ENCODE data around the gene TRIM37.

TRIM37 gene

DNA sequence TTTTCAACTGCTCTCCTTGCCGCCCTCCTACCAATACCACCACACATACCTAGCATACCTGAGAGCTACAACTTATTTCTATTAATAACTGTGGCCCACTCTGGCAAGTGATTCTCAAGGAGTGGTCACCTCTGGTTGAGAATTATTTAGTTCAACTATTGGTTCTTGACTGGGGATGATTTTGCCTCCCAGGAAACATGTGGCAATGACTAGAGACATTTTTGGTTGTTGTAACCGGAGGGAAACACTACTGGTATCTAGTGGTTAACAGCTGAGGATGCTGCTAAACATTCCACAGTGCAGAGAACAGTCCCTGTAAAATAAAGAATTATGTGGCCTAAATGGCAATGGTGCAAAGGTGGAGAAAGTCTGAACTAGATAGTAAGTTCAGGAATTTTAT is 96.7 kb downstream of the TRIM37 start:
- Histone ChIP-seq H3K4me3 (ENCODE audit: insufficient read depth, low read depth, low read length, poor library complexity, severe bottlenecking) (no peak overlapping the region), H3K9me3 (ENCODE audit: control insufficient read depth, low read length) (no peaks in the 10 kb centered on the region), H3K36me3 (ENCODE audit: control insufficient read depth, insufficient read depth, low read length) (peaks cover 19% of the 10 kb centered on the region), H3K27ac (ENCODE audit: insufficient read depth, low read length, poor library complexity, severe bottlenecking) (no peak overlapping the region), H3K27me3 (replicated peaks; ENCODE audit: control insufficient read depth, insufficient read depth, low read length, poor library complexity, severe bottlenecking) (no peaks in the 10 kb centered on the region), H3K4me1 (ENCODE audit: control insufficient read depth, insufficient read depth, low read length, poor library complexity, severe bottlenecking) (no peaks in the 10 kb centered on the region)
- DNase-seq = no peak

DNA sequence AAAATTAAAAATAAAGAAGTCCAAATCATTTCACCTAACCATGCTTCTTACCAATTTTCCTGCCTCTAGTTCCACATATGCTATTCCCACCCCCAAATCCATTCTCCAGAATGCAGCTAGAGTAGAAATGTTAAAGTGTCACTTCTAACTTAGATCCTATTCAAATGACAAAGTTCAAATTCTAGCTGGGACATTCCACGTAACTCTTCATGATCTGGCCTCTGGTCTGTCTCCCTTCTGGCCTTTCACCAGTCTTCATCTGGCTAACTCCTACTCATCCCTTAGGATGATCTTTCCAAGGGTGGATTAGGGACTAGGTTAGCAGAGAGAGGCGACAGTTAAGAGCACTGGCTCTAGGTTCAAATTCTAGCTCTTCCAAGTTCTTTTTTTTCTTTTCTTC is 97.9 kb downstream of the TRIM37 start:
- Histone ChIP-seq H3K27ac (ENCODE audit: insufficient read depth, low read length, poor library complexity, severe bottlenecking) (no peak overlapping the region), H3K36me3 (ENCODE audit: control insufficient read depth, insufficient read depth, low read length) (peaks cover 19% of the 10 kb centered on the region), H3K9me3 (ENCODE audit: control insufficient read depth, low read length) (no peaks in the 10 kb centered on the region), H3K4me3 (ENCODE audit: insufficient read depth, low read depth, low read length, poor library complexity, severe bottlenecking) (no peak overlapping the region), H3K4me1 (ENCODE audit: control insufficient read depth, insufficient read depth, low read length, poor library complexity, severe bottlenecking) (peaks cover 2% of the 10 kb centered on the region), H3K27me3 (replicated peaks; ENCODE audit: control insufficient read depth, insufficient read depth, low read length, poor library complexity, severe bottlenecking) (no peaks in the 10 kb centered on the region)
- no peak for DNase-seq

DNA sequence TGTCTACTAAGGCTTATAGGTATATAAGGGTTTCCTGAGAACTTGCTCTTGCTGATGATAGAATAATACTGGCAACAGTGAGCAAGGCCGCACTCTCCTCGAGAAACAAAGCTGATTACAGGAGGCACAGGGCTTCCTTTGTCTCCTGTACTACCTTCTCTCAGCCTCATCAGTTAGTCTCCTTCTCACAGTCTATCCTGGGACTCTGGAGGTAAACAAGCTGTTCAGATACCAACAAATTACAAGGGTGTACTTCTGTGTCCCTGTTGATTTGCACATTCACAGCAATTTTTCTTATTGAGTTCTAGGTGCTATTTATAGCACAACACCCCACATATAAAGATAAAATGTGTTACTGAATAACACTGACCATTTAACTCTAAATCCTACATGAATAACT is 98.7 kb downstream of the TRIM37 start:
- H3K27ac ChIP-seq (ENCODE audit: insufficient read depth, low read length, poor library complexity, severe bottlenecking) = no peak overlapping the region
- peaks cover 2% of the 10 kb centered on the region for H3K4me1 ChIP-seq (ENCODE audit: control insufficient read depth, insufficient read depth, low read length, poor library complexity, severe bottlenecking)
- peaks cover 19% of the 10 kb centered on the region for H3K36me3 ChIP-seq (ENCODE audit: control insufficient read depth, insufficient read depth, low read length)
- no peak overlapping the region for H3K4me3 ChIP-seq (ENCODE audit: insufficient read depth, low read depth, low read length, poor library complexity, severe bottlenecking)
- no peak for DNase-seq
- H3K27me3 ChIP-seq (replicated peaks; ENCODE audit: control insufficient read depth, insufficient read depth, low read length, poor library complexity, severe bottlenecking) = no peaks in the 10 kb centered on the region
- no peaks in the 10 kb centered on the region for H3K9me3 ChIP-seq (ENCODE audit: control insufficient read depth, low read length)

DNA sequence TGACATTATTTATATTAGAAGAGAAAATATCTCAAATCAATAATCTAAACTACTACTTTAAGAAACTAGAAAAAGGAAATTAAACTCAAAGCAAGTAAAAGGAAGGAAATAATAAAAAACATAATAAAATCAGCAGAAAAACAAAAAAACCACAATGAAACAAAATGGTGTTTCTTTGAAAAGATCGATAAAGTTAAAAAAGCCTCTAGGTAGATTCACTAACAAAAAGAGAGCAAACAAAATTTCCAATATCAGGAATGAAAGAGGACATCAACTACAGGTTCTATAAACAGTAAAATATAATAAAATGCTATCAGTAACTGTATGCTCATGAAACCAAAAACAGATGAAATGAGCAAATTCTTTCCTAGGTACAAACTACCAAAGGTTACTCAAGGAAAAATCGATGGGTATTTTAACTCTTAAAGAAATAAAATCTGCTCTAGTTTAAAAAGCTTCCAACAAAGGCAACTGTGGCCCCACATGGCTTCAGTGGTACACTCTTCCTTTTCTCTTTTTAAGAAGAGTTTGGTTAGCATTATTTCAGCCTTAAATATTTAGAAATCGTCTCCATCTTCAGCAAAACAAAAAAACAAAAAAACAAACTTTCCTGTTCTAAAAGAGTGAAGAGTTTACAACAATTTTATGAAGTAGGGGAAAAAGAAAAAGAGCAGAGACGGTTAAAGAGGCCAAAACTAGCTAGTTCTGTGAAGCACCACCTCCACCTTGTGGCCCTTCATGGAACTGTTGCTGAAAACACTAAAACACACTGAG is 102.2 kb downstream of the TRIM37 start:
- Histone ChIP-seq H3K4me3 (ENCODE audit: insufficient read depth, low read depth, low read length, poor library complexity, severe bottlenecking) (no peak overlapping the region), H3K36me3 (ENCODE audit: control insufficient read depth, insufficient read depth, low read length) (peaks cover 8% of the 10 kb centered on the region), H3K27me3 (replicated peaks; ENCODE audit: control insufficient read depth, insufficient read depth, low read length, poor library complexity, severe bottlenecking) (no peaks in the 10 kb centered on the region), H3K9me3 (ENCODE audit: control insufficient read depth, low read length) (no peaks in the 10 kb centered on the region), H3K27ac (ENCODE audit: insufficient read depth, low read length, poor library complexity, severe bottlenecking) (no peak overlapping the region), H3K4me1 (ENCODE audit: control insufficient read depth, insufficient read depth, low read length, poor library complexity, severe bottlenecking) (peaks cover 6% of the 10 kb centered on the region)
- DNase-seq = peak; percentile 34 to 56 (median 37)

DNA sequence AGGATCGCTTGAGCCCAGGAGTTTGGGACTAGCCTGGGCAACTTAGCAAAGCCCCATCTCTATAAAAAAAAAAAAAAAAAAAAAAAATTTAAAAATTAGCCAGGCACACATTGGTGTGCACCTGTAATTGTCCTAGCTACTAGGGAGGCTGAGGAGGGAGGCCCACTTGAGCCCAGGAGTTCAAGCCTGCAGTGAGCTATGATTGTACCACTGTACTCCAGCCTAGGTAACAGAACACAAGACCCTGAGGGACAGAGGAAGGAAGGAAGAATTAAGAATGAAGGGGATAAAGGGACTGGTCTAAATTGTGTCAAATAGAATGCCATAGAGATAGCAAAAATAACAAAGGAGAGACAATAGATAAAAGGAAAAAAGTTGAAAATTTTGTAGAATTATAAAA is 102.8 kb downstream of the TRIM37 start:
- no peaks in the 10 kb centered on the region for H3K27me3 ChIP-seq (replicated peaks; ENCODE audit: control insufficient read depth, insufficient read depth, low read length, poor library complexity, severe bottlenecking)
- DNase-seq = no peak
- H3K4me3 ChIP-seq (ENCODE audit: insufficient read depth, low read depth, low read length, poor library complexity, severe bottlenecking) = no peak overlapping the region
- peaks cover 11% of the 10 kb centered on the region for H3K36me3 ChIP-seq (ENCODE audit: control insufficient read depth, insufficient read depth, low read length)
- no peak overlapping the region for H3K27ac ChIP-seq (ENCODE audit: insufficient read depth, low read length, poor library complexity, severe bottlenecking)
- H3K4me1 ChIP-seq (ENCODE audit: control insufficient read depth, insufficient read depth, low read length, poor library complexity, severe bottlenecking) = peaks cover 6% of the 10 kb centered on the region
- H3K9me3 ChIP-seq (ENCODE audit: control insufficient read depth, low read length) = no peaks in the 10 kb centered on the region

DNA sequence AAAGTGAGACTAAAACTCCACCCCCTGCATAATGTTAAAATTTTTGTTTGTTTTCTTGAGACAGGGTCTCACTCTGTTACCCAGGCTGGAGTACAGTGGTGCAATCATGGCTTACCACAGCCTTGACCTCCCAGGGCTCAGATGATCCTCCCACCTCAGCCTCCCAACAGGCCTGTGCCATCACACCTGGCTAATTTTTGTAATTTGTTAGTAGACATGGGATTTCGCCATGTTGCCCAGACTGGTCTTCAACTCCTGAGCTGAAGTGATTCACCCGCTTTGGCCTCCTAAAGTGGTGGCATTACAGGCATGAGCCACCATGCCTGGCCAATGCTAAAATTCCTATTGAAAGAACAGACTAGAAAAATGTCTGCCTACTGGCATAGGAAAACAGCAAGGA is 103.8 kb downstream of the TRIM37 start:
- Histone ChIP-seq H3K4me3 (ENCODE audit: insufficient read depth, low read depth, low read length, poor library complexity, severe bottlenecking) (no peak overlapping the region), H3K27ac (ENCODE audit: insufficient read depth, low read length, poor library complexity, severe bottlenecking) (no peak overlapping the region), H3K9me3 (ENCODE audit: control insufficient read depth, low read length) (no peaks in the 10 kb centered on the region), H3K36me3 (ENCODE audit: control insufficient read depth, insufficient read depth, low read length) (peaks cover 14% of the 10 kb centered on the region), H3K4me1 (ENCODE audit: control insufficient read depth, insufficient read depth, low read length, poor library complexity, severe bottlenecking) (peaks cover 6% of the 10 kb centered on the region), H3K27me3 (replicated peaks; ENCODE audit: control insufficient read depth, insufficient read depth, low read length, poor library complexity, severe bottlenecking) (no peaks in the 10 kb centered on the region)
- no peak for DNase-seq

DNA sequence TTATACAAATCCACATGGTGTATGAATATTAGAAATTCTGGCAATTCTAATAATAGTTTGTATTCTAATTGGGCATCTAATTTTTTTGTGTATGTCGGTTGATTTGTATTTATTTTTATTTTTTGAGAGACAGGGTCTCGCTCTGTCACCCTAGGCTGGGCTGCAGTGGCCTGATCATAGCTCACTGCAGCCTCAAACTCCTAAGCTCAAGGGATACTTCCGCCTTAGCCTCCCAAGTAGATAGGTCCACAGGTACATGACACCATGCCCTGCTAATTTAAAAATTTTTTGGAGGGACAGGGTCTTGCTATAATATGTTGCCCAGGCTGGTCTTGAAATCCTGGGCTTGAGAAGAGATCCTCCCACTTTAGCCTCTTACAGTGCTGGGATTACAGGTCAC is 104.6 kb downstream of the TRIM37 start:
- Histone ChIP-seq H3K27me3 (replicated peaks; ENCODE audit: control insufficient read depth, insufficient read depth, low read length, poor library complexity, severe bottlenecking) (no peaks in the 10 kb centered on the region), H3K4me3 (ENCODE audit: insufficient read depth, low read depth, low read length, poor library complexity, severe bottlenecking) (no peak overlapping the region), H3K4me1 (ENCODE audit: control insufficient read depth, insufficient read depth, low read length, poor library complexity, severe bottlenecking) (peaks cover 6% of the 10 kb centered on the region), H3K27ac (ENCODE audit: insufficient read depth, low read length, poor library complexity, severe bottlenecking) (no peak overlapping the region), H3K9me3 (ENCODE audit: control insufficient read depth, low read length) (no peaks in the 10 kb centered on the region), H3K36me3 (ENCODE audit: control insufficient read depth, insufficient read depth, low read length) (peaks cover 16% of the 10 kb centered on the region)
- DNase-seq = no peak

DNA sequence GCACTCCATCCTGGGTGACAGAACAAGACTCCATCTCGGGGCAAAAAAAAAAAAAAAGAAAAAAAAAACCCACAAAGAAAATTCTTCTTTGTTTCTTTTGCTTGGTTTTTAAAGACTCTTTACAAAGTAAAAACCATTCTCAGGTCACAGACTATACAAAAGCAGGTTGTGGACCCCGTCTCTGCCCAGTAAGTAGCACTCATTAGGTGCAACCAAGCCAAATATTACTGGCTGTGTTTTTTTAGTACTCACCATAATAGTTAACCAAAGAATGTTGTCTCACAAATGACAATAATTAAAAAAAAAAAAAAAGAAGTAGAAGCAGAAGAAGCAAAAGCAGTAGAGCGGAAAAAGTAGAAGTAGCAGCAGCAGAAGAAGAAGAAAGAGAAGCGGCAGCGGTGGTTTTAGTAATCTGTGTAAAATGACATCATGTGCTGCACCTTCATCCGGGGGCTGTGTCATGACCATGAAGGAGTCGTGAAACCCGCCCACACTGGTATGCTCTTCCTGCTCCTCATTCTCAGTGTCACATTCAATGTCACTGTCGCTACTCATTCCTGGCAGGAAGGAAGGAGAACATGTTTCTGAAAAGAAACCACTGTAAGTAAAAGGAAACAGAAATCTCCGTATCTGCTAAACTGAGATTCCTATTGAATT is 105.4 kb downstream of the TRIM37 start:
- H3K27ac ChIP-seq (ENCODE audit: insufficient read depth, low read length, poor library complexity, severe bottlenecking) = peak overlapping the region; percentile 53
- peaks cover 6% of the 10 kb centered on the region for H3K4me1 ChIP-seq (ENCODE audit: control insufficient read depth, insufficient read depth, low read length, poor library complexity, severe bottlenecking)
- peak; percentile 31 to 51 (median 45) for DNase-seq
- peak overlapping the region; percentile 18 for H3K4me3 ChIP-seq (ENCODE audit: insufficient read depth, low read depth, low read length, poor library complexity, severe bottlenecking)
- H3K36me3 ChIP-seq (ENCODE audit: control insufficient read depth, insufficient read depth, low read length) = peaks cover 16% of the 10 kb centered on the region
- H3K27me3 ChIP-seq (replicated peaks; ENCODE audit: control insufficient read depth, insufficient read depth, low read length, poor library complexity, severe bottlenecking) = no peaks in the 10 kb centered on the region
- no peaks in the 10 kb centered on the region for H3K9me3 ChIP-seq (ENCODE audit: control insufficient read depth, low read length)

DNA sequence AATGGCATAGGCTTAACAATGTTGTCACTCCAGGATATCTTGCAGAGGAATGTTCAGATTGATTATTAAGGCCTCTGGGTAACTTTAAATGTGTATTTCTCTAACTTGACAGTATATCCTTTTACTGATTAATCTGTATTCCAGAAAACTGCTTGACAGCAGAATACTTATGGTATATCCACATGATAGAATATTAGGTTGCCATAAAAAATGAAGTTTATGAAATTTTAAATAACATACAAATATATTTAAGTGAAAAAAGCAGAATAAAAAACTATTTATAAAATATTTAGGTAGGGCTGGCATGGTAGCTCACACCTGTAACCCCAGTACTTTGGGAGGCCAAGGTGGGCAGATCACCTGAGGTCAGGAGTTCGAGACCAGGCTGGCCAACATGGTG is 106.7 kb downstream of the TRIM37 start:
- H3K4me1 ChIP-seq (ENCODE audit: control insufficient read depth, insufficient read depth, low read length, poor library complexity, severe bottlenecking) = peaks cover 6% of the 10 kb centered on the region
- no peak overlapping the region for H3K27ac ChIP-seq (ENCODE audit: insufficient read depth, low read length, poor library complexity, severe bottlenecking)

DNA sequence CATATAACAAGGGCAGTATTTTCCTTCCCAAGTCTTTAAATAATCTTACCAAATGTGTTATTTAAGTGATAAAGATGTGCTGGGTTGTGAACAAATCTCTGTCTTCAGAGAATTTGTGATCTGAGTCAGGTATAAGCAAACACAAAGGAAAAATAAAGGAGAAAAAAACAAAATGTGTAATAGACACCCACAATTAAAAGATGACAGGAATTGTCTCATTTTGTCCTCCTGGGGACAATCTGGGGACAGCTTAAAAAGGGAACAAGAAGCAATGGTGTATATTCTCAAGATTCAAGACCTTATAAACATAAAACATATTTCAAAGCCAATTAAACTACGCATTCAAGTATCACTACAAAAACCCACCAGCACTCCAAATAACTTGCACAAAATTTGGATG is 107.2 kb downstream of the TRIM37 start:
- Histone ChIP-seq H3K36me3 (ENCODE audit: control insufficient read depth, insufficient read depth, low read length) (peaks cover 16% of the 10 kb centered on the region), H3K4me1 (ENCODE audit: control insufficient read depth, insufficient read depth, low read length, poor library complexity, severe bottlenecking) (peaks cover 4% of the 10 kb centered on the region), H3K27me3 (replicated peaks; ENCODE audit: control insufficient read depth, insufficient read depth, low read length, poor library complexity, severe bottlenecking) (no peaks in the 10 kb centered on the region), H3K27ac (ENCODE audit: insufficient read depth, low read length, poor library complexity, severe bottlenecking) (no peak overlapping the region), H3K9me3 (ENCODE audit: control insufficient read depth, low read length) (no peaks in the 10 kb centered on the region), H3K4me3 (ENCODE audit: insufficient read depth, low read depth, low read length, poor library complexity, severe bottlenecking) (no peak overlapping the region)
- DNase-seq = no peak

More for the DNA sequence above, 106.7 kb downstream of the TRIM37 start:
- DNase-seq = no peak
- H3K9me3 ChIP-seq (ENCODE audit: control insufficient read depth, low read length) = no peaks in the 10 kb centered on the region
- no peaks in the 10 kb centered on the region for H3K27me3 ChIP-seq (replicated peaks; ENCODE audit: control insufficient read depth, insufficient read depth, low read length, poor library complexity, severe bottlenecking)
- no peak overlapping the region for H3K4me3 ChIP-seq (ENCODE audit: insufficient read depth, low read depth, low read length, poor library complexity, severe bottlenecking)
- peaks cover 16% of the 10 kb centered on the region for H3K36me3 ChIP-seq (ENCODE audit: control insufficient read depth, insufficient read depth, low read length)
